Measurements from ENCODE around the gene CRACR2B. TPM values are rescaled to one million over a fixed set of nuclear protein-coding genes. Genes with fewer than 3 reads are reported as not detected.

The CRACR2B gene
- total RNA-seq, 2 experiments from 2014 or later = 1.8 to 2.3 TPM

- Mint-ChIP-seq H3K4me3 (no peak overlapping the region), H3K4me1 (ENCODE audit: low read depth) (no peaks in the 10 kb centered on the region), H3K27ac (no peak overlapping the region), H3K36me3 (no peaks in the 10 kb centered on the region), H3K27me3 (peaks cover 2% of the 10 kb centered on the region), H3K9me3 (no peaks in the 10 kb centered on the region)
- CTCF ChIA-PET = interaction anchor here (0.9 kb wide), 1 partner anchor 11 kb away, joined by 3 read pairs; no protein-coding TSS in a partner anchor
- DNase-seq = no peak
- intact Hi-C loops (cut with micrococcal nuclease) = no loop called here
- POLR2A ChIA-PET = no interaction called here
Measured at GRCh38 chr11:858762-859339, 31.1 kb downstream of the CRACR2B start.

DNA sequence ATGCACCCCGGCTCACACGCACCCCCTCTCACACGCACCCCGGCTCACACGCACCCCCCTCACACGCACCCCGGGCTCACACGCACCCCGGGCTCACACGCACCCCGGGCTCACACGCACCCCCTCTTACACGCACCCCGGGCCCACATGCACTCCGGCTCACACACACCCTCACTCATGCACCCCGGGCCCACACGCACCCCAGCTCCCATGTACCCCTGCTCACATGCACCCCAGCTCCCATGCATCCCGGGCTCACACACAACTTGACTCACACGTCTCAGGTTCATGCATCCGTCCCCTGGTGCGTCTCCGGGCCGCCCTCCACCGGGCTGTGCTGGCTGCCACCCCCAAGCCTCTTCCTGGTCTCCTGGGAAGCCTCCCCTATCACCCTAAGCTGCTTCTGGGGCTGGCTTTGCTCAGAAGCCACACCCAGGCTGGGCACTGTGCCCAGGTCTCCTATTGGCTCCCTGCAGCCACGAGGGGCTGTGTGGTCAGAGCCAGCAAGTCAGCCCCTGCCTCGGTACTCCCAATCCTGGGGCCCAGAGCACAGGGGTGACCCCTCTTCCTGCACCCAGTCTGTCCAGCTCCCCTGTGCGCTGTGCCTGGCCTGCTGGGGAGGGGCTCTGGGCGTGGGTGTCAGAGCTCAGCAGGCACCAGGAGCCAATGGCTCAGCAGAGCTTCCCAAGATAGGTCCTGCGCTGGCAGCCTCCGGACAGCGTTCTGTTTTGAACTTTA, 31.8 kb downstream of the CRACR2B start:
- intact Hi-C loops (cut with micrococcal nuclease) = no loop called here
- no peak for DNase-seq
- Mint-ChIP-seq H3K27ac (no peak overlapping the region), H3K36me3 (no peaks in the 10 kb centered on the region), H3K4me1 (ENCODE audit: low read depth) (no peaks in the 10 kb centered on the region), H3K9me3 (no peaks in the 10 kb centered on the region), H3K27me3 (peaks cover 2% of the 10 kb centered on the region), H3K4me3 (no peak overlapping the region)
- CTCF ChIA-PET = no interaction called here
- POLR2A ChIA-PET = no interaction called here

DNA sequence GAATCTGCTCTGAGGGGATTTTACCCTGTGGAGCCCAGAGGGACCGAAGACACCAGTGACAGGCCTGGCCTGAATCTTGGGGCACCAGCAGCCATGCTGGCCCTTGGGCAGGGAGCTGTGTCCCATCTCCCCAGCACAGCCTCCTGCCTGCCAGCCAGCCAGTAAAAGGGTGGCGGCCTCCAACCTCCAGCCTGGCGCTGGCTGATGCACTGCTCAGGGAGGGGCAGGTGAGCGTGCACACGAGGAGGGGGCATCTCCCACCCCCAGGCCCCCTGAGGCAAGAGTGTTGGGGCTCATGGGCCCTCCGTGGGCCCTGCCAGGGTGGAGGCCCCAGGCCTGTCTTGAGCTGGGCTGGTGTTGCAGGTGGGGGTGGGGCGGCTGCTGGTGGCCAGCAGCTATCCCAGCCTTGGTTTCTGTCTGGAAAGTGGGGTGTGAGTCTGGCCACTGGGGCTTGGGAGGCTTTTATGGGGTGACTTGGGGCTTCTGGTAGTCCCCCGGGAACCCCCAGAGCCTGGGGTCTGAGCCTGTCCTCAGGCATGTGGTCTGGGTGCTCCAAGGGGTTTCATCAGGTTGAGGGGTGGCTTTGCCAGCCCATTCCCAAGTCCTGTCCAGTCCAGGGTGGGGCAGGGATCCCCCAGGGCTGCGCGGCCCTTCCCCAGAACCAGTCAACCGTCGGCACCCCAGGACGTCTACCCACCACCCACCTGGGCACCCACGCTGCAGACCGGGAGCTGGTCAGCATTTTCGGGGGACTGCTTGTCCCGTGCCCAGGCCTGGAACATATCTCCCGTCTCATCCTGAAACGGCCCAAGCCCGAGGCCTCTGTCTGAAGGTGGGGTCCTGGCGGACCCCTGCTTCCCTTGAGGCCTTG, 32.8 kb downstream of the CRACR2B start:
- peaks cover 2% of the 10 kb centered on the region for H3K27me3 Mint-ChIP-seq
- no peak overlapping the region for H3K4me3 Mint-ChIP-seq
- POLR2A ChIA-PET = no interaction called here
- DNase-seq = no peak
- H3K27ac Mint-ChIP-seq = no peak overlapping the region
- H3K36me3 Mint-ChIP-seq = no peaks in the 10 kb centered on the region
- H3K9me3 Mint-ChIP-seq = no peaks in the 10 kb centered on the region
- CTCF ChIA-PET = interaction anchor here (0.6 kb wide), 1 partner anchor 52 kb away, joined by 4 read pairs; no protein-coding TSS in a partner anchor
- intact Hi-C loops (cut with micrococcal nuclease) = no loop called here
- no peaks in the 10 kb centered on the region for H3K4me1 Mint-ChIP-seq (ENCODE audit: low read depth)

- ChIA-PET POLR2A (no interaction called here), CTCF (interaction anchor here (0.6 kb wide), 1 partner anchor 50 kb away, joined by 3 read pairs; no protein-coding TSS in a partner anchor)
- Mint-ChIP-seq H3K36me3 (no peaks in the 10 kb centered on the region), H3K27me3 (peaks cover 2% of the 10 kb centered on the region), H3K4me3 (no peak overlapping the region), H3K9me3 (no peaks in the 10 kb centered on the region), H3K4me1 (ENCODE audit: low read depth) (no peaks in the 10 kb centered on the region), H3K27ac (no peak overlapping the region)
- intact Hi-C loops (cut with micrococcal nuclease) = no loop called here
- DNase-seq = no peak
Measured at GRCh38 chr11:861105-861479, 33.4 kb downstream of the CRACR2B start.

DNA sequence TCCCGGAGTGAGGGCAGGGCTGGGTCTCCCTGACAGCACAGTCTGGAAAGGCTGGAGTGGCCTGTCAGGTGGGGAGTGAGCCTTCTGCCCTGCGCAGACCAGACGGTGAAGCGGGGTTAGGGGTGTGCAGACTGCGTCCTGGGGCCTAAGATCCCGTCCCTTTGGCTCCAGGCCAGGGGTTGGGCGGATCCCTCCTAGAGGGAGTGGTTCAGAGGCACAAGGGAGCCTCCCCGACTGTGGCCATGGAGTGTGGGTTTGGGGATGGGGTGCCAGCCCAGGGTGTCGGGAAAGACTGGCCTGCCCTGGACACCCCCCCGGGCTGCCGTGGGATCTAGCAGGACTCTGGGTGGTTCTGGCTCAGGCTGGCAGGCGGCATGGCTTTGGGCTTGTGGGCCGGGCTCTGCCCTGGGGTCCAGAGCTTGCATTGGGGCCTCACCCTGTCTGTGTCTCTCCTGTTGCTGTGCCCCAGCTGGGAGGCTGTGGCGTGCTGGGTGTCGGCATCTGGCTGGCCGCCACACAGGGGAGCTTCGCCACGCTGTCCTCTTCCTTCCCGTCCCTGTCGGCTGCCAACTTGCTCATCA, 34.5 kb downstream of the CRACR2B start:
- intact Hi-C loops (cut with micrococcal nuclease) = no loop called here
- Mint-ChIP-seq H3K9me3 (no peaks in the 10 kb centered on the region), H3K27me3 (no peaks in the 10 kb centered on the region), H3K36me3 (no peaks in the 10 kb centered on the region), H3K27ac (no peak overlapping the region), H3K4me1 (ENCODE audit: low read depth) (no peaks in the 10 kb centered on the region), H3K4me3 (no peak overlapping the region)
- POLR2A ChIA-PET = no interaction called here
- CTCF ChIA-PET = no interaction called here
- DNase-seq = no peak

DNA sequence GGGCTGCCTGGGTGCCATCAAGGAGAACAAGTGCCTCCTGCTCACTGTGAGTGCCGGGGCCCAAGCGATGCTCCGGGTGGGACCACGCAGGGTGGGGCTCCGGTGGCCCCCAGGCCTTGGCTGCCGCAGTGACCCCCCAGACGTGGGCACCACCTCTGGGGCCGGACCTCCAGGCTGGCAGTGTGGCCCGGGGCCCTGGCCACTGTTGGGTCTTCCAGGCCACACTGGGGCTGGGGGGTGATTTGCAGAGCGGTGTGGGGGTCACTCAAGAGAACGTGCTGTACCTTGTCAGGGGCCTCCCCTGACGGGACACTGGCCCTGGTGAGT, 34.9 kb downstream of the CRACR2B start:
- Mint-ChIP-seq H3K4me1 (ENCODE audit: low read depth) (no peaks in the 10 kb centered on the region), H3K9me3 (no peaks in the 10 kb centered on the region), H3K36me3 (no peaks in the 10 kb centered on the region), H3K27me3 (no peaks in the 10 kb centered on the region), H3K4me3 (no peak overlapping the region), H3K27ac (no peak overlapping the region)
- ChIA-PET CTCF (interaction anchor here (1.2 kb wide), 1 partner anchor 14 kb away, joined by 3 read pairs; no protein-coding TSS in a partner anchor), POLR2A (no interaction called here)
- intact Hi-C loops (cut with micrococcal nuclease) = no loop called here
- DNase-seq = no peak

GRCh38 chr11:863023-863909, 35.5 kb downstream of the CRACR2B start:
- H3K27ac Mint-ChIP-seq = no peak overlapping the region
- no peaks in the 10 kb centered on the region for H3K36me3 Mint-ChIP-seq
- H3K9me3 Mint-ChIP-seq = no peaks in the 10 kb centered on the region
- ChIA-PET POLR2A (no interaction called here), CTCF (interaction anchor here (1.2 kb wide), 1 partner anchor 15 kb away, joined by 3 read pairs; no protein-coding TSS in a partner anchor)
- no peak overlapping the region for H3K4me3 Mint-ChIP-seq
- no peaks in the 10 kb centered on the region for H3K4me1 Mint-ChIP-seq (ENCODE audit: low read depth)
- no peaks in the 10 kb centered on the region for H3K27me3 Mint-ChIP-seq
- DNase-seq = no peak
- intact Hi-C loops (cut with micrococcal nuclease) = no loop called here

DNA sequence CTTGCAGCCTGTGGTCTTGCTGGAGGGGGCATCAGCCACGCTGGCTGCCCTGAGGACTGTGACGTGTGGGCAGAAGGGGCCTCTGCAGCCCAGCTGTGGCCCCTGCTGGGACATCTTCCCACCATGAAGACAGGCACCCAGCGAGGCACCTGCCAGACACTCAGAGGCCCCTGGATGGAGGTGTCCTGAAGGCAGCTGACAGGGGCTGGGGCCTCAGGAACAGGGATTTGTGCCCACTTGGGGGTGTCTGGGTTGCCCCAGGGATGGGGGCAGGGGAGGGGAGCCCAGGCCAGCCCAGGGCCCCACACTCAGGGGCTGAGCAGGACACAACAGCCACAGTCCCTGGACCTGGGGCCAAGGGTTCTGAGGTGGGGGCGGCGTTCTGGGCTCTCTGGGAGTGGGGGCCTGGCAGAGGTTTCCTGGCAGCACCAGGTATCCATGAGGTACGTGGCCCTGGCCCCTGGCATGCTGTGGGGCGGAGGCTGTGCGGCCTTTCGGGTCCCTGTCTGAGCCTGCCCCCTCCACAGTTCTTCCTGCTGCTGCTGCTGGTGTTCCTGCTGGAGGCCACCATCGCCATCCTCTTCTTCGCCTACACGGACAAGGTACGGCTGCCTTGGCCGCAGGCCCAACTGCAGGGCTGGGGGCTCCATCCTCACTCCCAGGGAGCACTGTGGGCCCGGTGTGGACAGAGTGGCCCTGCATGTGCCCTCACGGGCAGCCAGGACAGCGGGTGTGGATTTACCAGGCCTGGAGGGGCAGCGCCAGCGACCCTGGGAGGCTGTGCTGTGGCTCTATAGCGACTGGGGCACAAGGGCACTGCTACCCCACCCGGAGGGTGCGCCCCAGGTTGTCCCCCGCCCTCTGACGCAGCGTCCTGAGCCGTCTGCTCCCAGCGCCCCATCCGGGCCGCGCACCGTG, 36.5 kb downstream of the CRACR2B start:
- Mint-ChIP-seq H3K27ac (no peak overlapping the region), H3K4me3 (no peak overlapping the region), H3K36me3 (no peaks in the 10 kb centered on the region), H3K4me1 (ENCODE audit: low read depth) (no peaks in the 10 kb centered on the region), H3K9me3 (no peaks in the 10 kb centered on the region), H3K27me3 (no peaks in the 10 kb centered on the region)
- ChIA-PET CTCF (no interaction called here), POLR2A (no interaction called here)
- intact Hi-C loops (cut with micrococcal nuclease) = no loop called here
- no peak for DNase-seq

DNA sequence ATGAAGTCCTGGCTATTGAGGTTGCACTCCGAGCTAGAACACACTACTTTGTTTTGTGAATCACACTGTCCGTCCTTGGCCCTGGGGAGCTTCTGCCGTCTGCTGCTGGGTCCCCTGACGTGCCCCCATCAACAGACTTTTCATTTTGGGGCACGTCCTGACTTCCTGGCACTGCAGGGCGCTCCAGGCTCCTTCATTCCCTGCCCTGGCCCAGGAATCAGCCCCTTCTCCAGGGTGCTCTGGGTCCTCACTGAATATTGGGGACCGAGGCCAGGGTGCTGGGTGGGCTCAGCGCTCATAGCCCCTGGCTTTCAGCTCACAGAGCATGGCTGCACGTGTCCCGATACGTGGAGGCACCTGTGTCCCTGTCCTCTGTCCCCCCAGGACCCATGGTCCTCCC, 37.2 kb downstream of the CRACR2B start:
- Mint-ChIP-seq H3K36me3 (no peaks in the 10 kb centered on the region), H3K9me3 (no peaks in the 10 kb centered on the region), H3K27me3 (no peaks in the 10 kb centered on the region), H3K27ac (no peak overlapping the region), H3K4me3 (no peak overlapping the region), H3K4me1 (ENCODE audit: low read depth) (no peaks in the 10 kb centered on the region)
- ChIA-PET POLR2A (no interaction called here), CTCF (no interaction called here)
- no peak for DNase-seq
- intact Hi-C loops (cut with micrococcal nuclease) = no loop called here

DNA sequence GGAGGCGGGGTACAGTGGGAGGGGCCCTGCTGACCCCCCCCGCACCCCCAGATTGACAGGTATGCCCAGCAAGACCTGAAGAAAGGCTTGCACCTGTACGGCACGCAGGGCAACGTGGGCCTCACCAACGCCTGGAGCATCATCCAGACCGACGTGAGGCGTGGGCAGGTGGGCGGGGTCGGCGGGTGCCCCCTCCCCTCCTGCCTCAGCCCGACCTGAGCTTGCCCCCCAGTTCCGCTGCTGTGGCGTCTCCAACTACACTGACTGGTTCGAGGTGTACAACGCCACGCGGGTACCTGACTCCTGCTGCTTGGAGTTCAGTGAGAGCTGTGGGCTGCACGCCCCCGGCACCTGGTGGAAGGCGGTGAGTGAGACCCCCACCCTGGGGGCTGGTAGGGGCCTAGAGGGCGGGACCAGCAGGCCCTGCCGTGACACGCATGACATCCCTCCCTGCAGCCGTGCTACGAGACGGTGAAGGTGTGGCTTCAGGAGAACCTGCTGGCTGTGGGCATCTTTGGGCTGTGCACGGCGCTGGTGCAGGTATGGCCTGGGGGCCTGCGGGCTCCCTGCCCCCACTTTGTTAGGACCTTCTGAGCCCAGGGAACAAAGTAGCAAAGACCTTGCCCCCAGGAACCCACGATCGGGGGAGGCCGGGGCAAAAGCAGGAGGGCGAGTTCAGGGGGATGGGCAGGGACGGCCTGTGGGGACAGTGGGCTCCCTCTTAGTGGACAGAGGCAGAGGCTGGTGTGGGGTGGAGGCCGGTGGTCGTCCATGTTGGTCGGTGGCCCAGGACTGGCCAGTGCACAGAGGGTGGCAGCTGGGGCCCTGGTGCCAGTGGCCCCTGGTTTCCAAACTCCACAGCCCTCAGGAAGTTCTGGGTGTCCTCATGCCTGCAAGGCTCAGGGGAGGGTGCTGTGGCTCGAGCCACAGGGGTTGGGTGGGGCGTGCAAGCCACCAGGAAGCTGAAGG, 38.0 kb downstream of the CRACR2B start:
- H3K9me3 Mint-ChIP-seq = no peaks in the 10 kb centered on the region
- intact Hi-C loops (cut with micrococcal nuclease) = no loop called here

More for the DNA sequence above, 38.0 kb downstream of the CRACR2B start:
- Mint-ChIP-seq H3K4me3 (no peak overlapping the region), H3K27ac (no peak overlapping the region), H3K4me1 (ENCODE audit: low read depth) (no peaks in the 10 kb centered on the region), H3K27me3 (no peaks in the 10 kb centered on the region), H3K36me3 (no peaks in the 10 kb centered on the region)
- POLR2A ChIA-PET = interaction anchor here (0.6 to 1.0 kb wide), 2 partner anchors 23 to 85 kb away, joined by 3 read pairs; partner anchors contain the start of genes POLR2L and TSPAN4
- CTCF ChIA-PET = no interaction called here
- DNase-seq = no peak
